HG03045 (cell line): ENCODE results near the gene LCP1.
"Not testable (repeated sequence)": the region's sequence is repeated elsewhere in the genome, so short reads cannot be mapped to it uniquely, and the experiment has no call there.

ENCODE experiments used
- ATAC-seq: cut with Tn5 transposase; IDR thresholded peaks from one replicate; pipeline ENCODE4 v1.9.1; 2021; ENCODE audit warnings: mild to moderate bottlenecking, moderate library complexity; ENCODE audit not compliant: unreplicated experiment

LCP1 gene, protein sequence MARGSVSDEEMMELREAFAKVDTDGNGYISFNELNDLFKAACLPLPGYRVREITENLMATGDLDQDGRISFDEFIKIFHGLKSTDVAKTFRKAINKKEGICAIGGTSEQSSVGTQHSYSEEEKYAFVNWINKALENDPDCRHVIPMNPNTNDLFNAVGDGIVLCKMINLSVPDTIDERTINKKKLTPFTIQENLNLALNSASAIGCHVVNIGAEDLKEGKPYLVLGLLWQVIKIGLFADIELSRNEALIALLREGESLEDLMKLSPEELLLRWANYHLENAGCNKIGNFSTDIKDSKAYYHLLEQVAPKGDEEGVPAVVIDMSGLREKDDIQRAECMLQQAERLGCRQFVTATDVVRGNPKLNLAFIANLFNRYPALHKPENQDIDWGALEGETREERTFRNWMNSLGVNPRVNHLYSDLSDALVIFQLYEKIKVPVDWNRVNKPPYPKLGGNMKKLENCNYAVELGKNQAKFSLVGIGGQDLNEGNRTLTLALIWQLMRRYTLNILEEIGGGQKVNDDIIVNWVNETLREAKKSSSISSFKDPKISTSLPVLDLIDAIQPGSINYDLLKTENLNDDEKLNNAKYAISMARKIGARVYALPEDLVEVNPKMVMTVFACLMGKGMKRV

DNA sequence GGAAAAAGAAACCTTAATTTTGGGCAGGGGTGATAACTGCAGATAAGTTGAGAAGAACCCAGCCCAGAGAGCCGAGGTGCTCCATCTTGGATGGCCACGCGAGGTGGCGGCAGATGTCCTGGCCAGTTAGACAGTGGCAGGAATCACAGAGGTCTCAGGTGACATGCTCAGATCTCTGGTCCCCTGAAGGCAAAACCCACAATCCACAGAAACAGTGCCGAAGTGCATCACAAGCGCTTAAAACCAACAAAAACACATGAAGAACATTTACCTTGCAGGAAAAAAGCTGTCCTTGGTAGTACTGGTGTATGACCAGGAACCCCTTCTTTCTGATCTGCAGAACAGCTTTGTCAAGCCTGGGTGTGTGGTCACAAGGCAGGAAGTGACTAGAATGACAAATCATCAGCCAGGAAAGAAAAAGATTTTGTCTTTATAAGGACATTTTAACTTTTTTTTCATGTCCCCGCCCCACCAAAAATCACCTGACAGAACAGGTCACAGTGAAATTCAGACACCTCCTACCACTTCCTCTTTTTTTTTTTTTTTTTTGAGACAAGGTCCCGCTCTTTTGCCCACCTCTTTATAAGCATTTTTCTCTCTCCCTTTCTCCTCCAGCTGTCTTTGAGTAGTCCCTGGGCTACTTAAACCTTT is at the start of gene LCP1:
Gene LCP1 (minus strand): TSS at position 338 of the 651 bp plus-strand sequence. CDS start 22,515 bp downstream, outside the sequence.
- ATAC-seq, result peak; percentile 63

DNA sequence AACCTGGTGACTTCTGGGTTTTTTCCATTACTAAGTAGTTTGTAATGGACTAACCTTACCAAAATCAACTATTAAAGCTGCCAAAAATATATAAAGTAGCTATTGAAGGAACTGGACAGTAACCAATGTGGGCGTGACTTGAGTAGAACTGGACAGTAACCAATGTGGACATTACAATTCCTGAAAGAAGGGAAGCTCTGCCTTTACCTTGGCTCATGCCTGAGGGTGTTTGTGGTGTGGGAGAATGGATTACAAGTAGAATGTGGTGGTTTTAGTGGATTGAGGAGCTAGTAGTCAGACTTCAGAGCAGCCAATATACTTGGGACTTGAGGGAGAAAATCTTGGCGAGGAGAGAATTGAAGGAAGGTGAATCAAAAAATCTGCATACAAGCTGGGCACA is 47.3 kb upstream of the LCP1 start:
- ATAC-seq, result no peak

DNA sequence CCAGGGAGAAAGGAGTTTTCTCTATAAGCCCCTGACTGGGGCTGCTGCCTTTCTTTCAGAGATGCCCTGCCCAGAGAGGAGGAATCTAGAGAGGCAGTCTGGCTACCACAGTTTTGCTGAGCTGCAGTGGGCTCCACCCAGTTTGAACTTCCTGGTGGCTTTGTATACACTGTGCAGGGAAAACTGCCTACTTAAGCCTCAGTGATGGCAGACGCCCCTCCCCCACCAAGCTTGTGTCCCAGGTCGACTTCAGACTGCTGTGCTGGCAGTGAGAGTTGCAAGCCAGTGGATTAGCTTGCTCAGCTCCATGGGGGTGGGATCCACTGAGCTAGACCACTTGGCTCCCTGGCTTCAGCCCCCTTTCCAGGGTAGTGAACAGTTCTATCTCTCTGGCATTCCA is 38.3 kb upstream of the LCP1 start:
- ATAC-seq, result not testable (repeated sequence)

DNA sequence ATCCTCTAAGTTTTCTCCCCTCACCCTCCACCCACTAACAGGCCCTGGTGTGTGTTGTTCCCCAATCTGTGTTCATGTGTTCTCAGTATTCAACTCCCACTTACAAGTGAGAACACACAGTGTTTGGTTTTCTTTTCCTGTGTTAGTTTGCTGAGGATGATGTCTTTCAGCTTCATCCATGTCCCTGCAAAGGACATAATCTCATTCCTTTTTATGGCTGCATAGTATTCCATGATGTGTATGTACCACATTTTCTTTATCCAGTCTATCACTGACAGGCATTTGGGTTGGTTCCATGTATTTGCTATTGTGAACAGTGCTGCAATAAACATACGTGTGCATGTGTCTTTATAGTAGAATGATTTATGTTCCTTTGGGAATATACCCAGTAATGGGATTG is 32.8 kb upstream of the LCP1 start:
- not testable (repeated sequence) for ATAC-seq

DNA sequence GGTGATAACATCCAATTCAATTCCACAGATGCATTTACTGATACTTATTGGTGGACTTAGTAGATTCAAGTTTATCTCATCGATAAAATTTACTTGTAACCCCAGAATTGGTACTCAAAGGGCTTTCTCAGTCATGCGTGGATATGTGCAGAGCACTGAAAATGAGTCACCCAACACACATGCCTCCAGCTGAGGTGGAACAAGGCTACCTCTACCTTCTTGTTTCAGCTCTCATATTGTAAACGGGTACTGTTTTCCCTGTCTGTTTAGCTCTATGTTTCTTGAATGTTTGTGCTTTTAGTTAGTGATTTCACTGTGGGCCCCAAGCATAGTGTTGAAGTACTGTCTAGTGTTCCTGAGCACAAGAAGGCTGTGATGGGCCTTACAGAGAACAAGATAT is 31.3 kb upstream of the LCP1 start:
- ATAC-seq, result no peak

DNA sequence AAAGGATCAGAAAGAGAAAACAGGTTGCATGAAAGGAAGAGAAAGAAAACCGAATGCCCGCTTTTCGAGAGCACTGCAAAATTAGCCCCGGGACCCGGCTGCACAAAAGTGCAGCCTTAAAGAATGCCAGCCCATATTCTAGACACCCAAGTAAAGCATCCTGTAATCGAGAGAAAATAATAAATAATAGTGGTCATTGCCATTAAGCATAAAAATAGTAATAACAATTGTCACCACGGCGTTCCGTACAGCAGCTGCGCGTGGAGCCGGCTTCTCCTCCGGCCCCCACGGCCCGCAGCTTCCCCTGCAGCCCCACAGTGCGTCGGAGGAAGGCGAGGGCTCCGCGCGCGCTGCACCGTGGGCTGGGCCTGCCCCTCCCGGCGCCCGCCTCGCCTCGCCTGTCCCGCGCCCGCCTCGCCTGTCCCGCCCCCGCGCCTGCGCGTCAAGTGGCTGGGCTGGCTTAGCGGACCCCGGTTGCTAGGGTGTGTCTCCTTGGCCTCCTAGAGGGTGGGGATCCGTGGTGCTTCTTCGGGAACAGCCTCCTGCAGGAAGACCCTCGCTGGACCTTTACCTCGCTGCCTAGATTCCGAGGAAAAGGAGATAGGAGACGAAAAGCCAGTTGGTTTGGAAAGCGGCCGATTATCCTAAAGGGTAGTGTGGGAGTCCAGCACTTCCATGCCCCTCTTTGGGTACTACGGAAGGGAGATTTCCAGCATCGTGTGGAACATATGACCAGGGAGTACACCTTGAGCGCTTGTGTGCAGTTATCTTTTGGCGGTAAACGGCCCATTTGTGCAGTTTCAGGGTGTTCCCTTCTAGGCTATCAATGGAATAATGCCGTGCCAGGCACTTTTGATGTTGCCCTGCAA is 29.7 kb upstream of the LCP1 start, which contains the start of gene LRRC63:
Gene LRRC63 (plus strand): TSS at position 446 of the 869 bp plus-strand sequence. CDS start 1,107 bp downstream, outside the sequence.
- ATAC-seq, result peak; percentile 99

DNA sequence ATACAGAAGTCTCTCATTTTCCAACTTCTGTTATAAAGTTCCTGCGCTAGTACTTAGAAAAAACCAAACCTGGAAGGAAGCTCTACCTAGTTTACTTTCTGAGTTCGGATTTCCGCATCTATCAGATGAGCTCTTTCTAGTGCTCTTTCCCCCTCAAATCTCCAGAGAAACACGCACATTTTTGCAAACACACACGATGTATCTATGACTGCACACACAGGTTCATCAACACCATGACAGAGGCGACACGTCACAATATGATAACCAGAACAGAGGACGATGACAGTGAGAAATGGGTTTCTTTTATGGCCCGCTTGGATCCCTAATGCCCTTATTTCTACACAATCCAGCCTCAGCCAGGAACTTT is 29.1 kb upstream of the LCP1 start:
- ATAC-seq, result no peak

DNA sequence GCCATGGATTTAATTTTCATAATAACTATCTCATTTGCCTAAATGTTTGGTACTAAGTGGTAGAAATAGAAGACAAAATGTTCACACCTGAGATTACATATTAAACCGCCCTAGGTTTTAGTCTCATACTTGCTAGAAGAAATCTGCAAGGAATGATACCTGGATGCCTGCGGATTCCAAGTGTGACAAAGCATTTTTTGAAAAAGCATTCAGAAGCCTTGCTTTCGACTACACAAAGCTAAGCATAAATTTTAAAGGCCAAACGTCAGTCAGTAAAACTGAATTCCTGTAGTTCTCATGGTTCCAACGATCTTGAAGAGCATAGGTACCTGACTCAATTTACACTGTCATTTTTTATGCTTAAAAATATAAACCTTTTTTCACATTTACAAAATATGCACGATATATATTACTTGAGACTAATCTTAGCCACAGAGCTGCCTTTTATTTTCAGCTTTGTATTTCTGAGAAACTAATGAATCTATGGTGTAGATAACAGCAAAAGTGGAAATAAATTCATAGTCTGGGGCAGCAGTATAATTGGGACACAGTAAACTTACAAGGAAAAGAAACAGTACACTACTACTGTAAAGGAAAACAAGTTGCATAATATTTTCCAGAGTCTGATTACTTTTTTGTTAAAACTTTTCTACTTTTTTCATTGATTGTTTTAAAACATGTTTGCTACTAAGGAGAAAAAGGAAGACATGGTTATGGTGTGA is 28.5 kb upstream of the LCP1 start:
- no peak for ATAC-seq

DNA sequence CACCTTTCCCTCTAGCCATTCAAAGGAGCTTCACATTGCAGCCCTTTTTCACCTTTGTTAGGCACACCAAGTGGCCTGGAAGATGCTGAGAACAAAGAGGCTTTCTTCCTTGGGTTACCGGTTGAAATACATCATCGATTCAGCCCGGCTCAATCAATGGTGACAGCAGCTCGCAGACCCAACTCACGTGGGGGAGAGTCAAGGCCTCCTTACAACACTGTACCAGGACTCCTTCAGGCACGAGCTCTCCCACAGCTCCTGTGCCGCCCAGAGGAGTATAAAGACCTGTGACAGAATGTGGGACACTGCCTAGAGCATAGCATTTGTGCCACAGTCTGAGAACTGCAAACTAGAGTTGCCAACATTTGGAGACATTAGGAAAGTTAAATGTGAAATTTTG is 25.9 kb upstream of the LCP1 start:
- ATAC-seq, result no peak

DNA sequence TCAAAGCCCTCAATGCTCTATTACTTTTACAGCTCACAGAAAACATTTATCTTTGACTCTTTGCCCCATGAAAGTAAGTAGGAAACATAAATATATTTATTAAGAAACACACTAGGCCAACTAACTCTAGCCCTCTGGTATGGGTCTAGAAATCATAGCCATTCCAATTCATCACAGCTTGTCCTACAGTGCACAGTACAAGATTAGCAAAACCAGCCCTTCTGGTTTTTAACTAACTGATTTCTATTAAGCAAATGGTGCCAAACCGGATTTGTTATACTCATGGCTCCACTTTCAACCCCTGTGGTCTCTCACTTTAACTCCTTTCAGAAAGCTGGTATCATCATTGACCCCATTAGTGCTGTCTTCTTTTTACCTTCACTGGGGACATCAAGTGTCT is 24.2 kb upstream of the LCP1 start:
- no peak for ATAC-seq

DNA sequence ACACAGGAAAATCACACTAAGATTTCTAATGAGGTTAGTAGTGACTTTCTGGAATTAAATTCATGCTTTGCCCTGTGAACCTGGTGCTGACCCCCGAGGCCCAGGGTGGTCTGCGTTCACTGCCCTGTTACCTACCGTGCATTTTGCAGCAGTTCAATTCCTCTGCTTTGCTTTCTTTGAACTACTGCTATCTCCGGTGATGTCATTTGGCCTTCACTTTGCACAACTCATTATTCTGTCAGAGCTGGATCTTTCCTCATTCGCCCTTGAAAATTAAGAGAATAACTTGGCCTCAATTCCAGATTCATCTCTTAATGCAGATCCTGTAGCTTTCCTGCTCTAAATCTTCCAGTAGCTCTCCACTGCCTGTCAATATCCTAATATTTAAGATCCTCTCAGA is 21.0 kb upstream of the LCP1 start:
- ATAC-seq, result no peak

DNA sequence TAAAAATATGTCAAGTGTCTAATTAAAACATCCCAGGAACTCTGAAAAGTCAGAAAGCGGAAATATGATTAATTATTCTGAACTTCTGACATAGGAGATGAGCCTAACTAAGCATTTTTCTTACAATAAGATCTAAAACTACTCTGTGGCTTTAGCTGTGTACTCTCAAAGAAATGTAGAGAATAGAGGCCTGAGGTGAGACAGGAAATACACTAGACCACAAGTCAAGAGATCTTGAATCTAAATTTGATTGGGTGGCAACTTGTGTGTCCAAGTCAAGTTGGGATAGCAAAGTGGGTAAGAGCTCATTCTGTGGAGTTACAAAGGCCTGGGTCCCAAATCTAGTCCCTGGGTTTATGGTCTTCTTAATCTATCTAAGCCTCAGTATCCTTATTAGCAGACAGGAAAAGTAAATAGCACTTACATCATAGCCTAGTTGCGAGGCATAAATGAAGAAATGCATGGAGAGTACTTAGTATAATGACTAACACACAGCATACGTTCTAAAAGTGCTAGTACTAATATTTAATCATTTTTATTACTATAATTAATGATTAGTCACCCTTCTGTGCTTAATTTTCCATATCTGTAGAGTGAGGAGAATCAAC is 20.3 kb upstream of the LCP1 start:
- no peak for ATAC-seq

DNA sequence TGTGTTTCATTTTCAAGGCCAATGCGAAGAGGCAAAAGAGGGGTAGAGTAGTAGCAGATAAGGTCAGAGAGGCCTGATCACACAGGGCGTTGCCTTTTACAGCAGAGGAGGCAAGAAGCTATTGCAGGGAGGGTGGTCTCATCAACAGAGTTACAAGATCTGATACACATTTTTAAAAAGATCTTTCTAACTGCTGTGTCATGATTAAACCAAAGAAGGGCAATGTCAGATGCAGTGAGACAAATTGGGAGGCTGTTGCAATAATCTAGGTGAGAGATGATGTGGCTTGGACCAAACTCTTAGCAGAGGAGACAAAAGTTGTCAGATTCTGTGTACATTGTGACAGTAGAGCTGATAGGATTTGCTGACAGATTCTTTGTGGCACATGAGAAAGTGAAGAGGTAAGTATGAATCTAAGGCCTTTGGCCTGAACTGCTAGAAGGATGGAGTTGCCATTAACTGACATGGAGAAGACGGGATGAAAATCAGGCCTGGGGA is 16.8 kb upstream of the LCP1 start:
- no peak for ATAC-seq

DNA sequence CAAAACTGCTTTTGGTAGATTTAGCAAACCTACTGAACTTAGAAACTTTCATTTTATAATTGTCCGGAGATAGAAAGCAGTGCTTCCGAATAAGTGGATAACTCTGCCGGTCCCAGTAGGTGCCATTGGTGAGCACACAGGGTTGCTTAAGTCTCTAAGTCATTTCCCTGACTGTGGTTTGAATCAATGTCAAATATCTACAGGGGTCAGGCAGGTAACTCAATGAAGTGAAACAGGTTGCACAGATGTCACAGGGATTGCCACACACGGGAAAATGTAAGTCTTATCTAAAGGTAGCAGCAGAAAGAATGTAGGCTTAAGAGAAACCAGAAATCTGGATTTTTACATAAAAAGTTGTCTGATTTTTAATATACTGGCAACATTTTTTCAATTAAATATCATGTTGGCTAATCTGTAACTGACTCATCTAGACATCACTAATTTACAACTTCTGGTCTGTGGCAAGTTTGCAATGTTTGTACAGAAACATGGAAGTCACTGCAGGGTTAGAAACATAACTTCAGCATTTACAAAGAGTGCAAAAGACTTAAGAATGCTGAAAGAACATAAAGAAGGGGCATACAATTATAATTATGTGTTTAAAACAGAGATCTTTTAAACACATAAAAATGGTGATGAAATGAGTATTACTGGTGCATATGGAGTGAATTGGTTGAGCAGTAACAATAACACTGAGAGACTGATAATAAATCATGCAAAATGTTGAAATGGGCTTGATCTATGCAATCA is 15.5 kb upstream of the LCP1 start:
- no peak for ATAC-seq

DNA sequence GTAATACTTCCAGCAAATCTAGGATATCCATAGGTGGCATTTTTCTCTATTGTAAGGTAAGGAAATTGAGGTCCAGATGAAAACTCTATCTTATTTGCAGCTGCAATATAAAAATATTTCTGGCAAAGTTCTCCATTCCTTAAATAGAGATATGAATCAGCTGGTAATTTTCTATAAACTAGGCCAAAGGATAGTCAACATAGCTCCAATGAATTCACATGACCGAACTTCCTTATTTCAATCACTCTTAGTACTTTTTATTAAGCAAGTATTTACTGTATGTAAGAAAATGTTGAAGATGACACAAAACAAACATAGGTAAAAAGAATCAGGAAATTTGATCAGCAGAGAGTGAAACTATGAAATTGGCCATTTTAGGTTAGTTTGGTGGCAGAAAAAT is 13.0 kb upstream of the LCP1 start:
- ATAC-seq, result no peak

DNA sequence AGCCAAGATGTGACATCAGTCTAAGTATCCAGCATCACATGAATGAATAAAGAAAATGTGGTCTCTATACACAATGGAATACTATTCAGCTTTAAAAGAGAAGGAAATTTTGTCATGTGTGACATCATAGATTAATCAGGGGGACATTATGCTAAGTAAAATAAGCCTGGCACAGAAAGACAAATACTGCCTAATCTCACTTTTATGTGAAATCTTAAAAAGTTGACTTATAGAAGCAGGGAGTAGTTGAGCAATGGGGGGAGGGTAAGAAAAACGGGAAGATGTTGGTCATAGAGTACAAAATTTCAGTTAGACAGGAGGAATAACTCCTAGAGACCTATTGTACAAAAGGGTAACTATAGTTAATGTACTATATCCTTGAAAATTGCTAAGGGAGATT is 10.4 kb upstream of the LCP1 start:
- no peak for ATAC-seq

DNA sequence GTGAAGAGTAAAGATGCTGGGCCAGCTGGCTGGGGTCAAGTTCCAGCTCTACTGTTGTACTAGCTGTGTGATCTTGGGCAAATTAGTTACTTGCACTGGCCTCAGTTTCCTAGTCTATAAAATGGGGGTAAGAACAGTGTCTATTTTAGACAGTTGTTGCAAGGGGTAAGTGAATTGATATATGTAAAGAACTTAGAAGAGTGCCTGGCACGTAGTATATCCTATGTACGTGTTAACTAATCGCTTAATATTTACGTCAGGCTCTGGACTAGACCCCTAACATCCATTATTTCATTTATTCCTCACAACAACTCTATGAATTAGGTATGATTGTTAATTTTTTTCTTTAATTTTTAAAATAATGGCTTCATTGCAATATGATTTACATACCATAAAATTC is 3.7 kb upstream of the LCP1 start:
- no peak for ATAC-seq

DNA sequence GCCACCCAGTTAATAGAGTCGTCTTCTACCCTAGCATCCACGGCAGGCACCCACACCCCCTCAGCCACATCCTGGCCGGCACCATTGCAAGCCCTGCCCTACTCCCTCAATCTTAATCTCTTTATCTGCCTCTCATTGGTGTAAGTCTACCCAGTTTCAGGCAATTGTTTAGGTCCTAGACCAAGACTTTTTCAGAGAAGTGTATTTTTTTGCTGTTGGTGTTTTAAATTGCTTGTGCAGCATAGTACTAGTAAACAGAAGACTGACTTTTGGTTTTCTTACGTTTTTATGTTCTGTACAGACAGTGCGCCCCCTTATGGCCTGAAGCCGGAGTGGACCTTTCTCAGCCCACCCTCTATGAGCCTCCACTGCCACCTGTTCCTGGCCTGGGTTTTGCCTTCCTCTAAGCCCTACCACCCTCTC is 2.3 kb upstream of the LCP1 start:
- peak; percentile 43 for ATAC-seq
